B cell (primary cell): Measurements from ENCODE around the gene ATF4. TPM values are rescaled to one million over a fixed set of nuclear protein-coding genes. Genes with fewer than 3 reads are reported as not detected.

Experiments used
- ATAC-seq: fragments of 200-7000 bp; cut with Tn5 transposase; one replicate; pipeline ENCODE4 v1.10.0; 2021; ENCODE audit warnings: low read depth, mild to moderate bottlenecking, moderate number of reproducible peaks, moderate library complexity
- CTCF ChIA-PET: fragments of 350-600 bp; sonication (Branson Sonifier 250); formaldehyde crosslinking; loops from one replicate; lab custom pipeline; 2021; ENCODE audit warnings: antibody characterized with exemption, inconsistent platforms; lab: Charles Lee
- POLR2A ChIA-PET: fragments of 350-600 bp; sonication (Branson Sonifier 250); formaldehyde crosslinking; loops from one replicate; lab custom pipeline; 2021; ENCODE audit warnings: antibody characterized with exemption; lab: Charles Lee
- DNase-seq: peaks from one replicate; pipeline ENCODE4 v3.0.0; 2013
- H2AFZ ChIP-seq: 2 replicates; pipeline ENCODE4 v1.6.1; 2012; ENCODE audit warnings: mild to moderate bottlenecking, low read depth, low read length; ENCODE audit not compliant: insufficient read depth, poor library complexity, severe bottlenecking
- H3K27ac ChIP-seq, 2 donors: 1 replicate in 1 of 2; 2 replicates in 1 of 2; pipeline ENCODE4 v1.5.1; 2012 to 2013; ENCODE audit warnings: low read length in 2 of 2, mild to moderate bottlenecking in 2 of 2, moderate library complexity in 1 of 2
- H3K27me3 ChIP-seq, 4 experiments: fragments of 200-600 bp in 1 of 4; sonication (generic) in 1 of 4; replicated peaks in 1 of 4; 1 replicate in 2 of 4; 2 replicates in 2 of 4; pipeline versions ENCODE4 v1.6.1 to v1.7.0; 2013 to 2016; ENCODE audit warnings: low read length in 3 of 4, mild to moderate bottlenecking in 2 of 4, mixed read lengths in 1 of 4, moderate library complexity in 1 of 4; ENCODE audit not compliant: insufficient read depth in 4 of 4, control insufficient read depth in 3 of 4; ENCODE audit errors: control extremely low read depth in 1 of 4
- H3K36me3 ChIP-seq, 2 experiments: replicated peaks in 1 of 2; 1 replicate in 1 of 2; 2 replicates in 1 of 2; pipeline versions ENCODE4 v1.6.1 to v1.7.1; 2013; ENCODE audit warnings: low read length in 1 of 2; ENCODE audit not compliant: insufficient read depth in 2 of 2, control insufficient read depth in 1 of 2; ENCODE audit errors: control extremely low read depth in 1 of 2, extremely low read depth in 1 of 2
- H3K4me1 ChIP-seq, 2 donors: fragments of 200-600 bp in 1 of 2; sonication (generic) in 1 of 2; 1 replicate in 1 of 2; 2 replicates in 1 of 2; pipeline versions ENCODE4 v1.5.1 to v1.6.1; 2013 to 2017; ENCODE audit warnings: low read length in 2 of 2; ENCODE audit not compliant: control insufficient read depth in 2 of 2, insufficient read depth in 2 of 2
- H3K4me2 ChIP-seq: replicated peaks from 2 replicates; pipeline ENCODE3; 2012; ENCODE audit warnings: mild to moderate bottlenecking, low read depth, low read length; ENCODE audit not compliant: poor library complexity, severe bottlenecking
- H3K4me3 ChIP-seq, 5 experiments: fragments of 200-600 bp in 1 of 5; sonication (generic) in 1 of 5; 1 replicate in 3 of 5; 2 replicates in 2 of 5; pipeline versions ENCODE4 v1.5.1 to v1.7.0; 2011 to 2016; ENCODE audit warnings: low read length in 4 of 5, mild to moderate bottlenecking in 4 of 5, low read depth in 2 of 5, control low read depth in 1 of 5, moderate library complexity in 1 of 5; ENCODE audit not compliant: insufficient read depth in 1 of 5; ENCODE audit errors: control extremely low read depth in 1 of 5, extremely low read depth in 1 of 5
- H3K79me2 ChIP-seq: fragments of 200-600 bp; sonication (generic); one replicate; pipeline ENCODE4 v1.6.0; 2016; ENCODE audit warnings: low read length; ENCODE audit not compliant: control insufficient read depth, insufficient read depth
- H3K9ac ChIP-seq: fragments of 200-600 bp; sonication (generic); 2 replicates; pipeline ENCODE4 v1.6.1; 2017; ENCODE audit warnings: mild to moderate bottlenecking, low read length, moderate library complexity
- H3K9me3 ChIP-seq, 3 donors: one replicate each; pipeline versions ENCODE4 v1.6.1 to v1.7.1; 2013; ENCODE audit warnings: low read length in 2 of 3; ENCODE audit not compliant: control insufficient read depth in 2 of 3, insufficient read depth in 1 of 3; ENCODE audit errors: control extremely low read depth in 1 of 3
- H4K20me1 ChIP-seq: 2 replicates; pipeline ENCODE4 v1.6.0; 2012; ENCODE audit warnings: mild to moderate bottlenecking, low read length; ENCODE audit not compliant: insufficient read depth, control insufficient read depth, poor library complexity, severe bottlenecking
- H3K27ac Mint-ChIP-seq: one replicate; pipeline ENCODE4 v1.8.0; 2021; ENCODE audit warnings: mixed read lengths
- H3K27me3 Mint-ChIP-seq: one replicate; pipeline ENCODE4 v1.8.0; 2021; ENCODE audit warnings: mixed read lengths
- H3K4me1 Mint-ChIP-seq: one replicate; pipeline ENCODE4 v1.8.0; 2021; ENCODE audit warnings: mixed read lengths
- H3K4me3 Mint-ChIP-seq: one replicate; pipeline ENCODE4 v1.8.0; 2021; ENCODE audit warnings: mixed read lengths
- H3K9me3 Mint-ChIP-seq: one replicate; pipeline ENCODE4 v1.8.0; 2022; ENCODE audit warnings: mixed read lengths; ENCODE audit not compliant: insufficient read depth
- EZH2 ChIP-seq: IDR thresholded peaks from 2 replicates; pipeline ENCODE4 v1.6.1; 2012; ENCODE audit warnings: borderline replicate concordance, low read depth, mild to moderate bottlenecking, moderate library complexity, low read length; ENCODE audit not compliant: insufficient read depth, poor library complexity, severe bottlenecking
- WGBS: methylation state at CpG from one replicate; pipeline ENCODE4 v1.1.5; 2013; ENCODE audit warnings: missing lambda C conversion rate; ENCODE audit not compliant: insufficient coverage; 5-methylcytosine and 5-hydroxymethylcytosine counted together
- intact Hi-C: fragments of 100-400 bp; cut with micrococcal nuclease; formaldehyde crosslinking; loops from one replicate; pipeline ENCODE4 v1.10.0; 2022
- polyA plus RNA-seq: library from polyadenylated mRNA; depleted of rRNA; stranded (reverse); fragments of >200 nt; gene quantifications from 2 replicates; pipeline ENCODE4 v1.2.3, GENCODE V29; 2012
- total RNA-seq, 2 donors: library from RNA; stranded (reverse); fragments of 120-200 nt in 1 of 2; gene quantifications; 1 replicate in 1 of 2; 2 replicates in 1 of 2; pipeline versions ENCODE4 v1.2.3 to v1.2.4, GENCODE V29; 2013 to 2022
- TF ChIP-seq, protein P1 (sequence below): fragments of 200-600 bp; IDR thresholded peaks from one replicate; pipeline ENCODE4 v1.8.0; 2022; ENCODE audit warnings: antibody characterized with exemption, mild to moderate bottlenecking

ATF4 gene
- total and polyA plus RNA-seq, 2 donors (not counting 1 experiment from before 2014, with no cell fraction given): 244 to 678 TPM

GRCh38 chr22:39473851-39474250, 46.5 kb upstream of the ATF4 start:
- Histone ChIP-seq H3K4me2 (no peak overlapping the region), H3K9ac (no peak overlapping the region), H3K79me2 (peaks cover 34% of the 10 kb centered on the region), H3K4me1 (peaks cover 26 to 46% of the 10 kb centered on the region in 2 donors), H3K4me3 (no peak overlapping the region), H3K36me3 (no peaks in the 10 kb centered on the region), H3K27ac (no peak overlapping the region), H2AFZ (no peak overlapping the region), H4K20me1 (peaks cover 5% of the 10 kb centered on the region), H3K27me3 (no peaks in the 10 kb centered on the region), H3K9me3 (no peaks in the 10 kb centered on the region)
- no peak for TF ChIP-seq EZH2
- TF ChIP-seq, protein P1, sequence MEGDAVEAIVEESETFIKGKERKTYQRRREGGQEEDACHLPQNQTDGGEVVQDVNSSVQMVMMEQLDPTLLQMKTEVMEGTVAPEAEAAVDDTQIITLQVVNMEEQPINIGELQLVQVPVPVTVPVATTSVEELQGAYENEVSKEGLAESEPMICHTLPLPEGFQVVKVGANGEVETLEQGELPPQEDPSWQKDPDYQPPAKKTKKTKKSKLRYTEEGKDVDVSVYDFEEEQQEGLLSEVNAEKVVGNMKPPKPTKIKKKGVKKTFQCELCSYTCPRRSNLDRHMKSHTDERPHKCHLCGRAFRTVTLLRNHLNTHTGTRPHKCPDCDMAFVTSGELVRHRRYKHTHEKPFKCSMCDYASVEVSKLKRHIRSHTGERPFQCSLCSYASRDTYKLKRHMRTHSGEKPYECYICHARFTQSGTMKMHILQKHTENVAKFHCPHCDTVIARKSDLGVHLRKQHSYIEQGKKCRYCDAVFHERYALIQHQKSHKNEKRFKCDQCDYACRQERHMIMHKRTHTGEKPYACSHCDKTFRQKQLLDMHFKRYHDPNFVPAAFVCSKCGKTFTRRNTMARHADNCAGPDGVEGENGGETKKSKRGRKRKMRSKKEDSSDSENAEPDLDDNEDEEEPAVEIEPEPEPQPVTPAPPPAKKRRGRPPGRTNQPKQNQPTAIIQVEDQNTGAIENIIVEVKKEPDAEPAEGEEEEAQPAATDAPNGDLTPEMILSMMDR: no peak
- Mint-ChIP-seq H3K4me3 (no peak overlapping the region), H3K9me3 (no peaks in the 10 kb centered on the region), H3K27ac (no peak overlapping the region), H3K4me1 (peaks cover 43% of the 10 kb centered on the region), H3K27me3 (no peaks in the 10 kb centered on the region)
- intact Hi-C loops: loop anchor here (2.0 to 5.0 kb wide), 2 partner anchors 27 to 37 kb away; no protein-coding TSS in a partner anchor
- ChIA-PET POLR2A (interaction anchor here (0.6 to 1.2 kb wide), 2 partner anchors 74 to 712 kb away, joined by 3 to 4 read pairs; partner anchors contain the start of gene TAB1), CTCF (interaction anchor here (1.0 to 2.3 kb wide), 3 partner anchors 20 to 130 kb away, joined by 3 to 9 read pairs (median 3); no protein-coding TSS in a partner anchor)
- DNase-seq: no peak
- 92% methylated on average over 5 of the region's 5 CpGs for WGBS
- no peak for ATAC-seq

- Histone ChIP-seq H3K9me3 (no peaks in the 10 kb centered on the region), H3K4me1 (peaks cover 26 to 39% of the 10 kb centered on the region in 2 donors), H3K4me2 (no peak overlapping the region), H4K20me1 (peaks cover 10% of the 10 kb centered on the region), H3K27me3 (no peaks in the 10 kb centered on the region), H2AFZ (no peak overlapping the region), H3K9ac (no peak overlapping the region), H3K79me2 (peaks cover 35% of the 10 kb centered on the region), H3K36me3 (no peaks in the 10 kb centered on the region), H3K4me3 (no peak overlapping the region), H3K27ac (no peak overlapping the region)
- TF ChIP-seq, protein P1: no peak
- no peak for TF ChIP-seq EZH2
- 84% methylated on average over 6 of the region's 11 CpGs for WGBS
- intact Hi-C loops: loop anchor here (5.0 kb wide), 1 partner anchor 37 kb away; no protein-coding TSS in a partner anchor
- Mint-ChIP-seq H3K4me3 (no peak overlapping the region), H3K27me3 (no peaks in the 10 kb centered on the region), H3K4me1 (peaks cover 37% of the 10 kb centered on the region), H3K27ac (no peak overlapping the region), H3K9me3 (no peaks in the 10 kb centered on the region)
- no peak for DNase-seq
- POLR2A ChIA-PET: interaction anchor here (0.6 to 1.2 kb wide), 2 partner anchors 75 to 712 kb away, joined by 3 to 4 read pairs; partner anchors contain the start of gene TAB1
- no peak for ATAC-seq
- CTCF ChIA-PET: interaction anchor here (1.0 to 1.9 kb wide), 4 partner anchors 19 to 131 kb away, joined by 3 to 4 read pairs (median 4); no protein-coding TSS in a partner anchor
These were observed 45.8 kb upstream of the ATF4 start for GRCh38 chr22:39474351-39475111.
